HepG2 (cell line): Measurements from ENCODE around the gene MAPK14. TPM values are rescaled to one million over a fixed set of nuclear protein-coding genes. Genes with fewer than 3 reads are reported as not detected.

Experiments used
- AGO2 ChIP-seq: fragments of 200-400 bp; formaldehyde crosslinking; optimal IDR thresholded peaks from 2 replicates; pipeline ENCODE3; 2017; ENCODE audit warnings: mild to moderate bottlenecking, low read depth, low read length, moderate library complexity
- ARHGAP35 ChIP-seq: sonication (generic); formaldehyde crosslinking; IDR thresholded peaks from 2 replicates; pipeline ENCODE4 v1.9.0; 2022; ENCODE audit warnings: mild to moderate bottlenecking, inconsistent platforms, moderate library complexity, missing genetic modification reagents, borderline replicate concordance
- DR1 ChIP-seq: sonication (generic); formaldehyde crosslinking; IDR thresholded peaks from 2 replicates; pipeline ENCODE4 v1.8.0; 2021; ENCODE audit warnings: mild to moderate bottlenecking, missing genetic modification reagents, inconsistent platforms
- HIVEP1 ChIP-seq: sonication (generic); formaldehyde crosslinking; IDR thresholded peaks from 2 replicates; pipeline ENCODE4 v1.4.0; 2020; ENCODE audit warnings: mild to moderate bottlenecking, missing genetic modification reagents
- HMGXB4 ChIP-seq, 2 experiments: sonication (generic) in 1 of 2; formaldehyde crosslinking in 1 of 2; IDR thresholded peaks; 2 replicates each; pipeline versions ENCODE4 v1.4.0 to v1.6.1; 2018 to 2020; ENCODE audit warnings: missing genetic modification reagents in 2 of 2, borderline replicate concordance in 1 of 2, low read depth in 1 of 2, mild to moderate bottlenecking in 1 of 2, missing biosample characterization in 1 of 2
- KAT8 ChIP-seq: IDR thresholded peaks from 2 replicates; pipeline ENCODE4 v1.6.1; 2016; ENCODE audit warnings: missing genetic modification reagents, missing compliant biosample characterization
- MEIS2 ChIP-seq: sonication (generic); formaldehyde crosslinking; IDR thresholded peaks from 2 replicates; pipeline ENCODE4 v1.9.0; 2021; ENCODE audit warnings: mild to moderate bottlenecking, missing genetic modification reagents
- MYC ChIP-seq: sonication (generic); formaldehyde crosslinking; IDR thresholded peaks from 2 replicates; pipeline ENCODE4 v1.9.0; 2021; ENCODE audit warnings: missing genetic modification reagents, borderline replicate concordance
- RFX5 ChIP-seq: IDR thresholded peaks from 2 replicates; pipeline ENCODE4 v1.6.1; 2011; ENCODE audit warnings: low read depth, low read length, improper control_type of control experiment
- TMF1 ChIP-seq: sonication (generic); formaldehyde crosslinking; IDR thresholded peaks from 2 replicates; pipeline ENCODE4 v1.8.1; 2022; ENCODE audit warnings: low read depth, missing genetic modification reagents
- ZBTB38 ChIP-seq: sonication (generic); formaldehyde crosslinking; IDR thresholded peaks from 2 replicates; pipeline ENCODE4 v1.5.1; 2020; ENCODE audit warnings: mild to moderate bottlenecking, missing genetic modification reagents
- ZNF263 ChIP-seq: sonication (generic); formaldehyde crosslinking; IDR thresholded peaks from 2 replicates; pipeline ENCODE4 v1.4.0; 2020; ENCODE audit warnings: missing genetic modification reagents
- ZNF451 ChIP-seq: sonication (generic); formaldehyde crosslinking; IDR thresholded peaks from 2 replicates; pipeline ENCODE4 v1.5.0; 2020; ENCODE audit warnings: mild to moderate bottlenecking, missing genetic modification reagents
- polyA plus RNA-seq, 8 experiments: library from polyadenylated mRNA; depleted of rRNA in 3 of 8; stranded (reverse) in 7 of 8; unstranded in 1 of 8; fragments of >200 nt; fragmentation: Illumina TruSeq in 4 of 8; extraction: Trizol in 4 of 8; gene quantifications; 2 replicates each; pipeline versions ENCODE4 v1.2.1 to v1.2.3, GENCODE V29; 2011 to 2016; ENCODE audit warnings: low read depth in 4 of 8, missing spikeins in 1 of 8, mixed read lengths in 1 of 8; ENCODE audit not compliant: insufficient read depth in 1 of 8
- total RNA-seq, 5 experiments: library from RNA; depleted of rRNA; stranded (reverse); fragments of >200 nt; fragmentation: Illumina TruSeq; extraction: Trizol; gene quantifications; 2 replicates each; pipeline ENCODE4 v1.2.3, GENCODE V29; 2016; ENCODE audit warnings: low read depth in 1 of 5
- TF ChIP-seq, protein P1 (sequence below): IDR thresholded peaks from 2 replicates; pipeline ENCODE4 v1.6.1; 2016; ENCODE audit warnings: mild to moderate bottlenecking
- TF ChIP-seq, protein P2 (sequence below): sonication (generic); formaldehyde crosslinking; conservative IDR thresholded peaks from 2 replicates; pipeline ENCODE4 v1.8.0; 2022; ENCODE audit warnings: mild to moderate bottlenecking, moderate library complexity, missing genetic modification reagents
- TF ChIP-seq, protein P3 (sequence below): sonication (generic); formaldehyde crosslinking; conservative IDR thresholded peaks from 2 replicates; pipeline ENCODE4 v1.4.0; 2020; ENCODE audit warnings: missing genetic modification reagents
- TF ChIP-seq, protein P4 (sequence below): sonication (generic); formaldehyde crosslinking; IDR thresholded peaks from 2 replicates; pipeline ENCODE4 v1.9.0; 2022; ENCODE audit warnings: low read depth, missing genetic modification reagents

Gene MAPK14
- total and polyA plus RNA-seq, 2 of the 13 experiments (the other 11 are each of a cell fraction or from before 2014, with no cell fraction given), result 66.3 to 67.3 TPM

DNA sequence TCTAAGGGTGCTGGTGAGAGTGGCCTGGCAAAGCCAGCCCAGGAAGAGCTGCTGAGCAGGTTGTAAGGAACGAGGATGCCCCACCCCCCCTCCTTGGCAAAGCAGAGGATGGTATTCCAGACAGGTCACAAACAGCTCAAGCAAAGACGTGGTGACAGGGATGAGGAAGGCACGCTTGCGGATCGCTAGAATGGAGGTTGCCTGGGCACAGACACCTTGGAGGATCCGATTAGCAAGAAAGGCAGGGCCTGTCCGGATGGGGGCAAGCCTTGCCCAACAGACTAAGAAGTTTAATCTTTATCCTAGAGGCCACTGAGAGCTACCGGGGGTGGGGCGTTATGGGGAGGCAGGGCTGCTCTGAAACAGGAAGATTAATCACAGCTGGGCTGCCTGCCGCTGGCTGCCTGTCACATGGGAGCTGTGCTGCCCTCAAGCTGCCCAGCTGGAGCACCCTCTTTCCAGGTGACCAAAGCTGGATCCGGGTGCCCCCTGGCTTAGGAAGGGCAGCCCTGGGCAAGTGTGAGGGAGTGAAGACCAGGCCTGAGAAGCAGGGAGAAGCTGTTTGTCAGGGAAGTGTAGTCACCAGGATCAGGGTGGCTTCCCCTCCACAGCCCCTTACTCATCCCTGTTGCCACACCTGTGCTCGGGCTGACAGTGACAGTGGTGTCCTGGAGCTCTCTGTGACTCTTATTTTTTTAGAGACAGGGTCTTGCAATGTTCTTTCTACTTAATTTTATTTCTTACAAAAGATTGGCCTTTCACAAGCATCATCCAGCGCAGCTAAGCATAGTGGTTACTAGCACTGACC lies 93.6 kb downstream of the MAPK14 start (continued):
- TF ChIP-seq, protein P1, sequence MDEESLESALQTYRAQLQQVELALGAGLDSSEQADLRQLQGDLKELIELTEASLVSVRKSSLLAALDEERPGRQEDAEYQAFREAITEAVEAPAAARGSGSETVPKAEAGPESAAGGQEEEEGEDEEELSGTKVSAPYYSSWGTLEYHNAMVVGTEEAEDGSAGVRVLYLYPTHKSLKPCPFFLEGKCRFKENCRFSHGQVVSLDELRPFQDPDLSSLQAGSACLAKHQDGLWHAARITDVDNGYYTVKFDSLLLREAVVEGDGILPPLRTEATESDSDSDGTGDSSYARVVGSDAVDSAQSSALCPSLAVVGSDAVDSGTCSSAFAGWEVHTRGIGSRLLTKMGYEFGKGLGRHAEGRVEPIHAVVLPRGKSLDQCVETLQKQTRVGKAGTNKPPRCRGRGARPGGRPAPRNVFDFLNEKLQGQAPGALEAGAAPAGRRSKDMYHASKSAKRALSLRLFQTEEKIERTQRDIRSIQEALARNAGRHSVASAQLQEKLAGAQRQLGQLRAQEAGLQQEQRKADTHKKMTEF (CRISPR knock-in tag), result 0 out of 2 replicates have a peak, but pooled peaks have one; percentile 17
- TF ChIP-seq ARHGAP35 (0 out of 2 replicates have a peak, but pooled peaks have one; percentile 36), MYC (CRISPR knock-in tag) (peak; percentile 38; the same call in 1 of the 2 replicates), TMF1 (no peak), DR1 (CRISPR knock-in tag) (no peak), AGO2 (peak; percentile 78), HIVEP1 (CRISPR knock-in tag) (0 out of 2 replicates have a peak, but pooled peaks have one; percentile 29), KAT8 (0 out of 2 replicates have a peak, but pooled peaks have one; percentile 13), MEIS2 (peak; percentile 49; the same call in 1 of the 2 replicates), RFX5 (no peak), HMGXB4 (CRISPR knock-in tag; IDR thresholded peaks at IDR 0.05; ENCODE audit: borderline replicate concordance in 1 of 2, low read depth in 1 of 2) (0 out of 4 replicates have a peak, but pooled peaks of 1 of the 2 experiments have one; percentile 14), ZNF263 (peak; percentile 59), ZBTB38 (CRISPR knock-in tag) (peak; percentile 56; the same call in 1 of the 2 replicates), ZNF451 (CRISPR knock-in tag) (no peak)
- TF ChIP-seq, protein P2, sequence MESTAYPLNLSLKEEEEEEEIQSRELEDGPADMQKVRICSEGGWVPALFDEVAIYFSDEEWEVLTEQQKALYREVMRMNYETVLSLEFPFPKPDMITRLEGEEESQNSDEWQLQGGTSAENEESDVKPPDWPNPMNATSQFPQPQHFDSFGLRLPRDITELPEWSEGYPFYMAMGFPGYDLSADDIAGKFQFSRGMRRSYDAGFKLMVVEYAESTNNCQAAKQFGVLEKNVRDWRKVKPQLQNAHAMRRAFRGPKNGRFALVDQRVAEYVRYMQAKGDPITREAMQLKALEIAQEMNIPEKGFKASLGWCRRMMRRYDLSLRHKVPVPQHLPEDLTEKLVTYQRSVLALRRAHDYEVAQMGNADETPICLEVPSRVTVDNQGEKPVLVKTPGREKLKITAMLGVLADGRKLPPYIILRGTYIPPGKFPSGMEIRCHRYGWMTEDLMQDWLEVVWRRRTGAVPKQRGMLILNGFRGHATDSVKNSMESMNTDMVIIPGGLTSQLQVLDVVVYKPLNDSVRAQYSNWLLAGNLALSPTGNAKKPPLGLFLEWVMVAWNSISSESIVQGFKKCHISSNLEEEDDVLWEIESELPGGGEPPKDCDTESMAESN (CRISPR knock-in tag), result peak; percentile 24; the same call in 1 of the 2 replicates
- TF ChIP-seq, protein P3, sequence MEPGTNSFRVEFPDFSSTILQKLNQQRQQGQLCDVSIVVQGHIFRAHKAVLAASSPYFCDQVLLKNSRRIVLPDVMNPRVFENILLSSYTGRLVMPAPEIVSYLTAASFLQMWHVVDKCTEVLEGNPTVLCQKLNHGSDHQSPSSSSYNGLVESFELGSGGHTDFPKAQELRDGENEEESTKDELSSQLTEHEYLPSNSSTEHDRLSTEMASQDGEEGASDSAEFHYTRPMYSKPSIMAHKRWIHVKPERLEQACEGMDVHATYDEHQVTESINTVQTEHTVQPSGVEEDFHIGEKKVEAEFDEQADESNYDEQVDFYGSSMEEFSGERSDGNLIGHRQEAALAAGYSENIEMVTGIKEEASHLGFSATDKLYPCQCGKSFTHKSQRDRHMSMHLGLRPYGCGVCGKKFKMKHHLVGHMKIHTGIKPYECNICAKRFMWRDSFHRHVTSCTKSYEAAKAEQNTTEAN (CRISPR knock-in tag), result peak; percentile 37; the same call in 1 of the 2 replicates
- TF ChIP-seq, protein P4, sequence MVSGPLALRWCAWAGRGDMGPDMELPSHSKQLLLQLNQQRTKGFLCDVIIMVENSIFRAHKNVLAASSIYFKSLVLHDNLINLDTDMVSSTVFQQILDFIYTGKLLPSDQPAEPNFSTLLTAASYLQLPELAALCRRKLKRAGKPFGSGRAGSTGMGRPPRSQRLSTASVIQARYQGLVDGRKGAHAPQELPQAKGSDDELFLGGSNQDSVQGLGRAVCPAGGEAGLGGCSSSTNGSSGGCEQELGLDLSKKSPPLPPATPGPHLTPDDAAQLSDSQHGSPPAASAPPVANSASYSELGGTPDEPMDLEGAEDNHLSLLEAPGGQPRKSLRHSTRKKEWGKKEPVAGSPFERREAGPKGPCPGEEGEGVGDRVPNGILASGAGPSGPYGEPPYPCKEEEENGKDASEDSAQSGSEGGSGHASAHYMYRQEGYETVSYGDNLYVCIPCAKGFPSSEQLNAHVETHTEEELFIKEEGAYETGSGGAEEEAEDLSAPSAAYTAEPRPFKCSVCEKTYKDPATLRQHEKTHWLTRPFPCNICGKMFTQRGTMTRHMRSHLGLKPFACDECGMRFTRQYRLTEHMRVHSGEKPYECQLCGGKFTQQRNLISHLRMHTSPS (CRISPR knock-in tag), result peak; percentile 41; the same call in 1 of the 2 replicates
